Cerebellar cortex (tissue), 1 donor: ENCODE data around the gene KIAA1210.
"Not testable (repeated sequence)": the region's sequence is repeated elsewhere in the genome, so short reads cannot be mapped to it uniquely, and the experiment has no call there.

Experiments used
- DNase-seq: peaks from one replicate; pipeline ENCODE4 v3.0.0-alpha.2; 2015; ENCODE audit warnings: low spot score

The KIAA1210 gene

DNA sequence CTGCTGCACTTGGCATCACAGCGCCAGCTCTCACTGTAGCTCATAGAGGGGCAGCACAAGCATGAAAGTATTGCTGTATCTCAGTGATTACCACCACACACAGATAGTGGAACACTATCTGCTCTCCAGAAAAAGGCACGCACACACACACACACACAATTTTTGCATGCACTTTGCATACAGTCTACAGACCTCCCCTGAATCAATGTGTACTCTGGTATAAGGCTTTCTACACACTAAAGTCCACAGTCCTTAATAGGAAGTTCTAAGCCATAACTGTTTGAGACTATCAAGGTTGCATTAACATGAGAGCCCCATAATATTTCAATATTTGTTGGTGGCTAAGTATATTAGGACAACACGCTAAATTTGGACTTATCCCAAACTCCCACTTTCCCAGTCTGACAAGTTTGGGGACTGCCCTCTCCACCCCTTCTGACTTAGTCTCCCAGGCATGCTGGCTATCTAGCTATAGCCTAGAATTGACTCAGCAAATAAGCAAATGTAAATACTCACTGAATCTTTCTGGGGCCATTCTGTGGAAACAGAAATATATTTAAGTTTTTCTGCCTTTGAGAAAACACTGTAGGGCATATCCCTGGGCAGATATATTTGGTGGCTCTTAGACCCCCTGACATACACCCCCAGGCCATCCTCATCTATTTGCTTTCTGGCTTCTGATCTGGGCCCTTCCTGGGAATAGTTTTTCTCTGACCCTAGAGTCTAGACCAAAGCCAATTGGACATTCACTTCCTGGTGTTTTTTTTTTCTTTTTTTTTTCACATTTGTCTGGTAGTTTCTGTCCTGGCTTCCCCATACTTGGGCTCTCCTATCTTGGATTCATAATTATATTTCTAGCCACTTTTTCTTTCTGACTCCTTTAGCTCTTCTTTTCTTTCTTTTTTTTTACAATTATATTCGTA lies 91.2 kb downstream of the KIAA1210 start:
- DNase-seq: no peak

DNA sequence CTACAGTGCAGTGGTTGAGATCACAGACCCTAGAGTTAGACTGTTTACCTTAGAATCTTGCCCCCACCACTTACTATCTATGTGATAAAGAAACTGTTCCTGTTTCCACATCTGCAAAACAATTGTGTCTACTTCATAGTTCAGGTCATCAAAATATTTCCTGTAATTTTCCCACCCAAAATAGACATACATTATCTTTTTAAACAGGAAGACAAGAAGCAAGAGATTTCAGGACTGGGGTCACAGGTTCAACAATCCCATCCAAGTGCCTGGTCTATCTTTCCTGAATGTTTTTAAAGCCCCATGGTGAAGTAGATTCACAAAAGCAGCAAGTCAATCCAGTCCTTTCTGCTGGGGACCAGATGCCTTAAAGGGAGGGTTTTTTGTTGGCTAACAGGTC lies 96.6 kb downstream of the KIAA1210 start:
- DNase-seq: no peak

- not testable (repeated sequence) for DNase-seq
Measured at GRCh38 chrX:119029656-119030055, 98.0 kb downstream of the KIAA1210 start.

- DNase-seq: no peak
Measured at GRCh38 chrX:119028733-119029330, 98.8 kb downstream of the KIAA1210 start.
